Thyroid gland (tissue), 4 donors: ENCODE data around the gene LIF. TPM values are rescaled to one million over a fixed set of nuclear protein-coding genes. Genes with fewer than 3 reads are reported as not detected.

Experiments
- DNase-seq, 2 donors: peaks; one replicate each; pipeline ENCODE4 v3.0.0-alpha.2; 2019
- H3K27ac ChIP-seq, 3 donors: fragments of 200-600 bp; sonication (generic); 1 replicate in 2 of 3; 2 replicates in 1 of 3; pipeline ENCODE4 v1.5.1; 2016 to 2019; ENCODE audit warnings: mild to moderate bottlenecking in 1 of 3, moderate library complexity in 1 of 3
- H3K27me3 ChIP-seq: fragments of 200-600 bp; sonication (generic); one replicate; pipeline ENCODE4 v1.5.1; 2019
- H3K36me3 ChIP-seq, 2 donors: fragments of 200-600 bp; sonication (generic); one replicate each; pipeline ENCODE4 v1.5.1; 2016 to 2019
- H3K4me1 ChIP-seq, 2 donors: fragments of 200-600 bp; sonication (generic); one replicate each; pipeline ENCODE4 v1.5.1; 2017 to 2019
- H3K4me3 ChIP-seq, 3 donors: fragments of 200-600 bp; sonication (generic); replicated peaks in 1 of 3; 1 replicate in 2 of 3; 2 replicates in 1 of 3; pipeline ENCODE4 v1.5.1; 2016; ENCODE audit warnings: mild to moderate bottlenecking in 1 of 3
- H3K9me3 ChIP-seq: fragments of 200-600 bp; sonication (generic); one replicate; pipeline ENCODE4 v1.5.1; 2017
- CTCF ChIP-seq, 6 experiments: fragments of 200-600 bp in 3 of 6; fragments of 450-650 bp in 3 of 6; sonication (generic) in 3 of 6; IDR thresholded peaks; one replicate each; pipeline ENCODE4 v1.5.1; 2016 to 2019; ENCODE audit warnings: antibody characterized with exemption in 6 of 6, mild to moderate bottlenecking in 2 of 6, inconsistent platforms in 1 of 6, moderate library complexity in 1 of 6
- POLR2A ChIP-seq, 2 donors: fragments of 450-650 bp; IDR thresholded peaks; one replicate each; pipeline ENCODE4 v1.6.1; 2017; ENCODE audit warnings: antibody characterized with exemption in 2 of 2, mild to moderate bottlenecking in 2 of 2, moderate library complexity in 1 of 2
- WGBS, 2 donors: methylation state at CpG; one replicate each; pipeline ENCODE4 v1.1.5; 2017; 5-methylcytosine and 5-hydroxymethylcytosine counted together
- intact Hi-C: fragments of 100-400 bp; cut with DNase I; formaldehyde crosslinking; loops from one replicate; pipeline ENCODE4 v1.15.1; 2023
- total RNA-seq, 4 donors: library from RNA; depleted of rRNA; stranded (reverse); fragments of >200 nt; gene quantifications; one replicate each; pipeline ENCODE4 v1.2.3, GENCODE V29; 2016

Gene LIF
- total RNA-seq, 4 donors from 2014 or later = 0.89 to 2.6 (median 2.2) TPM

- H3K4me1 ChIP-seq = peaks cover 6 to 22% of the 10 kb centered on the region in 2 donors
- intact Hi-C loops = no loop called here
- TF ChIP-seq POLR2A (IDR thresholded peaks at IDR 0.05) = no peak
- TF ChIP-seq CTCF (IDR thresholded peaks at IDR 0.05) = no peak
- WGBS, 2 donors = 93 to 96% methylated on average over 17 to 22 of the region's 22 CpGs
- no peak overlapping the region for H3K4me3 ChIP-seq
- no peak for DNase-seq
- no peak overlapping the region for H3K27ac ChIP-seq
- no peaks in the 10 kb centered on the region for H3K27me3 ChIP-seq
- H3K36me3 ChIP-seq = no peaks in the 10 kb centered on the region
- H3K9me3 ChIP-seq = no peaks in the 10 kb centered on the region
These were observed 2.9 kb downstream of the LIF start for GRCh38 chr22:30243661-30244060.

DNA sequence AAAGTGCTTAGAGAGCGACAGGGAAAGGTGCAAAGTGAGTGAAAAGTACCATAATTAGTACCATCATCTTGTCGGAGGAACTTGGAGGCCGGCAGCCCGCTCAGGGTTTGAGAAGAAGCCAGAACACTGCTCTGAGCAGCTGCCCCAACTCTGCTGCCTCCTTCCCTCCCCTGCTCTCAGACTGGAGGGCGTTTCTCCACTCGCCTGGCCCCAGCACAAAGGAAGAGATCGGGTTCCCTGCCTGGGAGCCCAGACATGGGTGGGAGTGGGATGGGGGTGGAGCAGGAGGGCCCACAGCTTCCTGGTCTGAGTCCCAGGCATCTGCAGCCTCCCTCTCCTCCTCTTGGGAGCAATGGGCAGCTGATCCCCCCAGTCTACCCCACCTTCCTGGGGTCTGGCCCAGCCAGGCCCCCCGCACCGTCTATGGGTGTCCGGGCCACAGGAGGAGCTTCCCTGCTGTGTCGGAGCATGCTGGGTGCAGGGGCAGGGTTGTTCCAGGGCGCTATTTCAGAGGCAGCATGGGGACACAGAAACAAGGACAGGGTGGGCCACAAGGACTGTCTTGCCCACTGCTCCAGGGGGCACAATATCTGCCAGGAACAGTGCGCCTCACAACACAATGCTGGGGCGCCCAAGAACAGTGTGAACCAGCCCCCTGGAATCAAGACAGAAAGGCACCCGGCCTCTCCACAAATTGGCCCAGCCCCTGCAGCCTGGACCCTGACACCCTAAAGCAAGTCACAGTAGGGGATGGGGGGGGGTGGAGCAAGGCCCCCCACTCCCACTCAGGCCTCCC, 4.8 kb downstream of the LIF start:
- Histone ChIP-seq H3K4me3 (no peak overlapping the region), H3K27me3 (no peaks in the 10 kb centered on the region), H3K27ac (no peak overlapping the region), H3K36me3 (no peaks in the 10 kb centered on the region), H3K4me1 (peaks cover 6 to 18% of the 10 kb centered on the region in 2 donors), H3K9me3 (no peaks in the 10 kb centered on the region)
- 83 to 85% methylated on average over 15 of the region's 15 CpGs for WGBS, 2 donors
- intact Hi-C loops = no loop called here
- TF ChIP-seq POLR2A (IDR thresholded peaks at IDR 0.05) (no peak), CTCF (IDR thresholded peaks at IDR 0.05) (no peak)
- DNase-seq = no peak

DNA sequence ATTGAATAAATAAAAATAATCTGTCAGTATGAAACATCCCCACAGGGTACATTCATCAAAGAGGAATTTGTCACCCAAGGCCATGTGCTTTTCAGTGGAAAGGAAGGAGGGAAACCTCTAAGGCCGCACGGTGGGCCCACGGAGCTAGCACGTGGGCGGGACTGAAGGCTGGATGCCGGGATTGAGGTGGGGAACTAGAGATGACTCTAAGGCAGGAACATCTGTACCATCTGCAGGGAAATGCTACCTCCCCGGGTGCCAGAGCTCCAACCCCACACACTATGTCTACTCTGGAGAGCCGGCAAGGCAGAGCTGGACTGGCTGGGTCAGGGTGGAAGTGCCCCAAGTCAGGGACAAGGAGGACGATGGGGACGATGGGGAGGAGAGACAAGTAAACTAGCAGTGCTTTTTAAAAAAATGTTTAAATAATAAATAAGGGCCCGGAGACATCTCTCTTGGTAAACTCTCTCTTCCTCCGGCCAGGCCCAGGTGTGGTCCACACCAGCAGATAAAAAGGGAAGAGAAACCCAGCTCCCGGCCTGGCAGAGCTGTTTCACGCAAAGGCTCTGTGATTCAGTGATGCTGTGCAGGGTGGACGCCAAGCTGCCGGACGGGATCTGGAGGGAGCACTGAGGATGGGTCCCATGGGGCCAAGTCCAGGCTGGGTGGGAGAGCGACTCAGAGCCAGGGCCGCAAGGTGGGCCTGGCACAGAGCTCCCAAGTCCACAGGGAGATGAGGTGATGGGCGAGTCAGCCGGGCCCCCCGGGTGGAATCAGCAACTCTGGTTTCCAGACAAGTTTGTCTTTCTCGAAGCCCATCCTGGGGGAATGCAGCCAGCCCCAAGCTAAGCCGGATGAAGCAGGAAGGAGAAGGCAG, 5.8 kb downstream of the LIF start:
- H3K36me3 ChIP-seq = no peaks in the 10 kb centered on the region
- WGBS, 2 donors = 86 to 88% methylated on average over 24 of the region's 24 CpGs
- peaks cover 8 to 14% of the 10 kb centered on the region in 2 donors for H3K4me1 ChIP-seq
- H3K4me3 ChIP-seq = no peak overlapping the region
- intact Hi-C loops = no loop called here
- DNase-seq = no peak
- H3K27ac ChIP-seq = no peak overlapping the region
- H3K27me3 ChIP-seq = no peaks in the 10 kb centered on the region
- H3K9me3 ChIP-seq = no peaks in the 10 kb centered on the region
- TF ChIP-seq CTCF (IDR thresholded peaks at IDR 0.05) (no peak), POLR2A (IDR thresholded peaks at IDR 0.05) (no peak)

DNA sequence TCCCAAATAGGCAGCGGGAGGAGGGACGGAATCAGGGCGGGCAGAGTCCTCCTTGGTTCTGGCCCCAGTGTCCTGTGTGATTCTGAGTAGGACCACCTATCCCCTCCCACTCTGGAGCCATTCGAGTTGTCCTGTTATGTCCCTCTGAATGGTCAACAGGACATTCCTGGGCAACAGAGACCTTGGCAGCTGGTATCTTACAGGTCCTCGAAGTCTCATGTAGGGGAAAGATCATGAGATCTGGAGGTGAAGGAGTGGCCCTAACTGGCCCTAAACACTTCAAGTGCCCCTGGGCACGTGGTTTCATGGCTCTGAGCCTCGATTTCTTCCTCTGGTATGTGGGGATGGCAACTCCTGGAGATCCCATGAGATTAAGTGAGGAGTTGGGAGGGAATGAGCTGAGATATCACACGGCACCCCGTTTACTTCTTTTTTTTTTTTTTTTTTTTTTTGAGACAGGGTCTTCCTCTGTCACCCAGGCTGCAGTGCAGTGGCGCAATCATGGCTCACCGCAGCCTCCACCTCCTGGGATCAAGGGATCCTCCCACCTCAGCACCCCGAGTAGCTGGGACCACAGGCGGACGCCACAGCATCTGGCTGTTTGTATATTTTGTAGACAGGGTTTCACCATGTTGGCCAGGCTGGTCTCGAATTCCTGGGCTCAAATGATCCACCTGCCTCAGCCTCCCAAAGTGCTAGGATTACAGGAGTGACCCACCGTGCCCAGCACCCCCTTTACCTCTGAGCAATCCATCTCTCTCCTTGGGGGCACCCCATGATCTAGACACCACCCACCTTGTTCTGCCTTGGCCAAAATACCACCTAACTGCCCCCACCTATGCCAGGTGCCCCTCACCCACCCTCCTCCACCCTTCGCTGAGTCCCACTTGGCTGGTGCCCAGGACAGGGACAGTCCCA, 6.8 kb downstream of the LIF start:
- Histone ChIP-seq H3K36me3 (no peaks in the 10 kb centered on the region), H3K4me1 (peaks cover 16 to 20% of the 10 kb centered on the region in 2 donors), H3K9me3 (no peaks in the 10 kb centered on the region), H3K4me3 (no peak overlapping the region), H3K27ac (no peak overlapping the region), H3K27me3 (no peaks in the 10 kb centered on the region)
- no peak for DNase-seq
- TF ChIP-seq POLR2A (IDR thresholded peaks at IDR 0.05) (no peak), CTCF (IDR thresholded peaks at IDR 0.05) (no peak)
- intact Hi-C loops = no loop called here
- 87% methylated on average over 16 to 17 of the region's 17 CpGs for WGBS, 2 donors
